ENCODE data around the gene SPOP. TPM values are rescaled to one million over a fixed set of nuclear protein-coding genes. Genes with fewer than 3 reads are reported as not detected.

The SPOP gene
- total RNA-seq, 4 donors from 2014 or later, result 35.9 to 74.7 (median 47.3) TPM

DNA sequence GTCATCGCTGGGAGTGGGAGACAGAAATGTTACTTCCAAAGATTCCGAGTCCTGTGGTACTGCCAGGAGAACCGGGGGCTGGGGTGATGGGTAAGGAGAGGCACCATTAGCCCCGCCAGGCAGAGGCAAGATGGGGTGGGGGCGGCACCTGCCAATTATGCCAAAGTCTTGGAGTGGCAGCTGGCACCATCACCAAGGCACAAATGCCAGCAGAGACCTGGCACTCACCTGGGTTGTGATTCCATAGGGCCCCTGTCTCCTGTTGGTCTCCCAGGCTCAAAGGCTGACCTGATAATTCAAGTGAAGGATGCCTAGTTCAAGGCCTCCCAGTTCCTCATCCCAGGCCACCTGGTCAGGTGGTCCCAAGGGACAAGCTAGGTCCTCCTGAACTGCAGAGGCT lies 94.7 kb downstream of the SPOP start:
- no peak overlapping the region for H3K4me3 ChIP-seq (ENCODE audit: low read depth, poor library complexity, severe bottlenecking)
- 87 to 88% methylated on average over 5 of the region's 5 CpGs for WGBS, 2 donors
- TF ChIP-seq POLR2A (IDR thresholded peaks at IDR 0.05), result no peak
- TF ChIP-seq CTCF (IDR thresholded peaks at IDR 0.05), result no peak
- intact Hi-C loops (cut with DNase I; ENCODE audit: low total_unique reads), result no loop called here
- no peak for DNase-seq (ENCODE audit: low spot score in 2 of 2)

DNA sequence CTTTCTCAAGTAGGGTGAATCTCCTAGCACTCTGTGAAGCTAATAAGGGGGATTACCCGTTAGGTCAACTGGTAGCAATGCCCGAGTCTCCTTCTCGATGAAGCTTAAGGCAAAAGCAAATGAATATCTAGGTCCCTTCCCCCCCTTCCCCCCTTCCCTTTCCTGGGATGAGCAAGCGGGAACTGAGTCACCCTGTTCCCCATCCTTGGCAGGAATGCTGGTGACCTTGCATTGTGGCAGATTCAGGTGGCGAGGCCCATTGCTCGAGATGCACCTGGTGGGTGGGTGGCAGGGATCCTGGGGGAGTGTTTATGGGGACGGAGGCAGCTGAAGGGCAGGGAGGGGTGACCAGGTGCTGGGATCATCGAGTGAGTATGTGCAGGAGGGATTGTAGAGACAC lies 95.1 kb downstream of the SPOP start:
- DNase-seq (ENCODE audit: low spot score in 2 of 2), result no peak
- TF ChIP-seq CTCF (IDR thresholded peaks at IDR 0.05) (no peak), POLR2A (IDR thresholded peaks at IDR 0.05) (no peak)
- H3K4me3 ChIP-seq (ENCODE audit: low read depth, poor library complexity, severe bottlenecking), result no peak overlapping the region
- intact Hi-C loops (cut with DNase I; ENCODE audit: low total_unique reads), result no loop called here
- WGBS, 2 donors, result 71 to 78% methylated on average over 8 of the region's 8 CpGs

DNA sequence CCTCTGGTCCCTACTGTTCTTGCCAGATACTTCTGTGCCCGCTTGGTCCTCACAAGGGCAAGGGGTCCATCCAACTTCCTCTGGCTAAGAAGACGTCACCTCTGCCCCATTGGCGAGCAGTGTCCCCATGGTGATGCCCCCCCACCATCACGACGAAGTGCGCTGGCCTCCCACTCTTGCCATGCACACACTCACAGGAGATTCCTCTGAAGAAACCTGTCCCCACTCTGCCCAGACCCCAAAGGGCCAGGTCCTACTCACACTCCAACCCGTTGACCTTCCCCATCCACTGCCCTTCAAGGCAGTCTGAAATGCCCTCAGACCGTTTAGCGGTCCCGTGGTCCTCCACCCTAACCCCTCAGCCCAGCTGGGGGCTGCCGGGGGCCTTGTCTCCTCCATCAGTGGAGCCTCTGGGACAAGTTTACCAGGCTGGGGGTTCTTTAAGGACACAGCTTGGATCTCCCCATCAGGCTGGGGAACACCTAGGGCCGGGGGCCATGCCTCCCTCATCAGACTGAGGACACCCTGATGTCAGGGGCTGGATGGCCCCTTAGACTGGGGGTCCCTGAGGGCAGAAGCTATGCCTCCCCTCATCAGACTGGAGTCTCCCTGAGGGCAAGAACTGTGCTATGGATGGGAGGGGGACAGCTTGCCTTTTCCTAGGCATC lies 95.7 kb downstream of the SPOP start:
- no peak for DNase-seq (ENCODE audit: low spot score in 2 of 2)
- 84 to 90% methylated on average over 12 of the region's 12 CpGs for WGBS, 2 donors
- TF ChIP-seq CTCF (IDR thresholded peaks at IDR 0.05), result no peak
- no peak for TF ChIP-seq POLR2A (IDR thresholded peaks at IDR 0.05)
- intact Hi-C loops (cut with DNase I; ENCODE audit: low total_unique reads), result no loop called here
- no peak overlapping the region for H3K4me3 ChIP-seq (ENCODE audit: low read depth, poor library complexity, severe bottlenecking)

- DNase-seq (ENCODE audit: low spot score in 2 of 2), result no peak
- no peak overlapping the region for H3K4me3 ChIP-seq (ENCODE audit: low read depth, poor library complexity, severe bottlenecking)
- 72 to 76% methylated on average over 6 of the region's 6 CpGs for WGBS, 2 donors
- intact Hi-C loops (cut with DNase I; ENCODE audit: low total_unique reads), result no loop called here
- TF ChIP-seq POLR2A (IDR thresholded peaks at IDR 0.05), result no peak
Measured at GRCh38 chr17:49581648-49581998, 96.3 kb downstream of the SPOP start.

GRCh38 chr17:49580981-49581647 lies 96.8 kb downstream of the SPOP start:
- WGBS, 2 donors, result 86 to 89% methylated on average over 12 of the region's 12 CpGs
- no peak for DNase-seq (ENCODE audit: low spot score in 2 of 2)
- TF ChIP-seq POLR2A (IDR thresholded peaks at IDR 0.05) (no peak), CTCF (IDR thresholded peaks at IDR 0.05) (no peak)
- intact Hi-C loops (cut with DNase I; ENCODE audit: low total_unique reads), result no loop called here
- H3K4me3 ChIP-seq (ENCODE audit: low read depth, poor library complexity, severe bottlenecking), result no peak overlapping the region

DNA sequence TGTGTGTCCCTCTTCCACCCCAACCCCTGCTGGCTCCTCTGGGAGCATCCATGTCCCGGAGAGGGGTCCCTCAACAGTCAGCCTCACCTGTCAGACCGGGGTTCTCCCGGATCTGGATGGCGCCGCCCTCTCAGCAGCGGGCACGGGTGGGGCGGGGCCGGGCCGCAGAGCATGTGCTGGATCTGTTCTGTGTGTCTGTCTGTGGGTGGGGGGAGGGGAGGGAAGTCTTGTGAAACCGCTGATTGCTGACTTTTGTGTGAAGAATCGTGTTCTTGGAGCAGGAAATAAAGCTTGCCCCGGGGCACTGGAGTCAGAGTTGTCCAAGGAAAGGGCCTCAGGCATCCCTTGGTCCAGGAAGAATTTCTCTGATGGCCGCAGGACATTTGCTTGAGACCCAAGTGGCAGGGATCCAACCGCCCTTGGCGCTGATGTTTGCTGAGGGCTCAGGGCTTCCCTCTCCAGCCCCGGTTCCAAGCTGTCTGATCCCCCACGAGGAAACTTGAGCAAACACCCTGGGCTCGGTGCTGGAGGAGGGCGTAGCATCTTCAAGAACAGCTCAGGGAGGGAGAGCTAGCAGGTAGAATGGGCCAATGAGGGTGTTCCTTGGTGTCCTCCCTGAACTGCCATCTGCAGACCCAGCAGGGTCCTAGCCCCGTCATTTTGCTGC lies 97.7 kb downstream of the SPOP start:
- TF ChIP-seq POLR2A (IDR thresholded peaks at IDR 0.05) (no peak), CTCF (IDR thresholded peaks at IDR 0.05) (no peak)
- 65 to 83% methylated on average over 21 of the region's 21 CpGs for WGBS, 2 donors
- intact Hi-C loops (cut with DNase I; ENCODE audit: low total_unique reads), result no loop called here
- DNase-seq (ENCODE audit: low spot score in 2 of 2), result no peak
- no peak overlapping the region for H3K4me3 ChIP-seq (ENCODE audit: low read depth, poor library complexity, severe bottlenecking)
